ENCODE measurements around the gene FES.

- TF ChIP-seq EZH2phosphoT487 (IDR thresholded peaks at IDR 0.05; ENCODE audit: insufficient read depth, low read depth) (no peak), EZH2 (IDR thresholded peaks at IDR 0.05; ENCODE audit: insufficient read depth, poor library complexity, severe bottlenecking) (no peak)
Measured at GRCh38 chr15:90878660-90879059, 5.6 kb upstream of the FES start.
